HG03025 (cell line): ENCODE data around the gene DNAJB11.

Experiments
- ATAC-seq: cut with Tn5 transposase; IDR thresholded peaks from one replicate; pipeline ENCODE4 v1.9.1; 2021; ENCODE audit warnings: mild to moderate bottlenecking, moderate library complexity; ENCODE audit not compliant: unreplicated experiment, low FRiP score

Gene DNAJB11

DNA sequence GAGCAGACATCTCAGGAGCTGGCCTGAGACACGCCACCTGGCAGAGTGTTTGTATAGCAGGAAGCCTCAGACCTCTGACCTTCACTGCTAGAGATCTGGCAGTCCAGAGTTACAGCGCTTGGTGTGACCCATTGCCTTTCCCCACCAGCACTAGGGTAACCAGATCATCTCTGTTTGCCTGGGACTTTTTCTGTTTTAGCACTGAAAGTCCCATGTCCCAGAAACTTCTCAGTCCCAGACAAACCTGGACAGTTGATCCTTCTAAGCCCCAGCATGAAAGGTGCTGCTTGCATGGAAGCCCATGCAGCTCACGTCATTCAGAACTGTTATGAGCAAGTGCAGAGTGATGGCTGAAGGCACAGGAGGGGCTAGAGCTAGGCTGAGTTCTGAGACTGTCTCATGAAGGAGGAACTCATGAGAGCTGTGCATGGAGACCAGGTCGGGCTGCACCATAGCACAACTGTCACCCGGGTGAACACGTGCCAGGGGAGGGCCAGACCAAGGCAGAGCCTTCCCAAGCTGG is 24.1 kb downstream of the DNAJB11 start:
- ATAC-seq: no peak

DNA sequence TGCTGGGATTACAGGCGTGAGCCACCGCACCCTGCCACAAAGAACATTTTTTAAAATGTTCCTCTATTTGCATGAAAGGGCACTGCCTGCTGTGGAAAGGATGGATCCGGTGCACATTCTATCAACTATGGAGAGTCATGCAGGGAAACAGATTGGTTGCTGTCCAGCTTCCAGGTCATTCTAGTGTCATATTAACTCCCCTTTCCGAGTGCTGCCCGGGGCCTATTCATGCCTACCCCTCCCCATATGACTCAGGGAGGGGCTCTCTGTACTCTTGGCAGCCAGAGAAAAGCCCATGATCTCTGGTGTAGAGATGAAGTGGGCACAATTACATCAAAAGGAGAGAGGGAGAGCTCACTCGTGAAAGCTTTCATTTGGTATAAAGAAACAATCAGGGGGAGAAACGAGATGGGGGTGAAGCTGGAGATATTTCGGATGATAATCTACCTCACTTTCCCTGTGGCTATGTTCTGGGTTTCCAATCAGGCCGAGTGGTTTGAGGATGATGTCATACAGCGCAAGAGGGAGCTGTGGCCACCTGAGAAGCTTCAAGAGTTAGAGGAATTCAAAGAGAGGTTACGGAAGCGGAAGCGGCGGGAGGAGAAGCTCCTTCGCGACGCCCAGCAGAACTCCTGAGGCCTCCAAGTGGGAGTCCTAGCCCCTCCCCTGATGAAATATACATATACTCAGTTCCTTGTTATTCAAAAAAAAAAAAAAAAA is 26.2 kb downstream of the DNAJB11 start:
- no peak for ATAC-seq

DNA sequence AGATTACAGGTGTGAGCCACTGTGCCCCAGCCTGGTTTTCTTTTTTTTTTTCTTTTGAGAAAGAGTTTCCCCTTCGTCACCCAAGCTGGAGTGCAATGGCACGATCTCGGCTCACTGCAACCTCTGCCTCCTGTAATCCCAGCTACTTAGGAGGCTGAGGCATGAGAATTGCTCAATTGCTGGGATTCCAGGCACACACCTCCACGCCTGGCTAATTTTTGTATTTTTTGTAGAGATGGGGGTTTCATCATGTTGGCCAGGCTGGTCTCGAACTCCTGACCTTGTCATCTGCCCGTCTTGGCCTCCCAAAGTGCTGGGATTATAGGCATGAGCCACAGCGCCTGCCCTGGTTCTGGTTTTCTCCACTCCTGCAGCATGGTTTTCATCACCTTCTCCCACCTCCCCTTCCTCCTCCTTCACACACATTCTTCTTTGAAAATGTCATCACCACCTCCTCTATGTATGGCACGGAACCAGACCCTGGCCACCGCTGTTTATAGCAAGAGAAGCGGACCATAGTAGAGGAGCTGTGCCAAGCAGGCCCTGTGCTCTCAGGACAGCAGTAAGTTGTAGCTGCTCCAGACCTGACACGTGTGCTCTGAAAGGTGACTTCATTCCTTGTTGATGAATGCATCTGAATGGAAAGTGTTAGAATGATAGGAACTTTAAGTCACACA is 27.7 kb downstream of the DNAJB11 start:
- ATAC-seq: no peak

DNA sequence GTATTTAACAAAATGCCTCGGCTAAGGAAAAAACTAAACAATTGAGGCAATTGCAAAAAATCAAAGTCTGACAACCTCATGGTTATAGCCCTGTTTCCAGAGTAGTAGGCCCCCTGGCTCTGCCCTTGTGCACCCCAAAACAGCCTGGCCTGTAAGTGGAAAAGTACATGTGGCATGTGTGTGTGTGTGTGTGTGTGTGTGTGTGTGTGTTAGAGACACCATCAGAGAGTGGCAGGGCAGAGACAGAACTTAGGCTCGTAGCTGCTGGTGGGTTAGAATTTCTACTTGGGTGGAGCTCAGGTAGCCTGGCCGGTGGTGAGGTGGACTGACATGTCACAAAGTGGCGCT is 28.2 kb downstream of the DNAJB11 start:
- no peak for ATAC-seq

DNA sequence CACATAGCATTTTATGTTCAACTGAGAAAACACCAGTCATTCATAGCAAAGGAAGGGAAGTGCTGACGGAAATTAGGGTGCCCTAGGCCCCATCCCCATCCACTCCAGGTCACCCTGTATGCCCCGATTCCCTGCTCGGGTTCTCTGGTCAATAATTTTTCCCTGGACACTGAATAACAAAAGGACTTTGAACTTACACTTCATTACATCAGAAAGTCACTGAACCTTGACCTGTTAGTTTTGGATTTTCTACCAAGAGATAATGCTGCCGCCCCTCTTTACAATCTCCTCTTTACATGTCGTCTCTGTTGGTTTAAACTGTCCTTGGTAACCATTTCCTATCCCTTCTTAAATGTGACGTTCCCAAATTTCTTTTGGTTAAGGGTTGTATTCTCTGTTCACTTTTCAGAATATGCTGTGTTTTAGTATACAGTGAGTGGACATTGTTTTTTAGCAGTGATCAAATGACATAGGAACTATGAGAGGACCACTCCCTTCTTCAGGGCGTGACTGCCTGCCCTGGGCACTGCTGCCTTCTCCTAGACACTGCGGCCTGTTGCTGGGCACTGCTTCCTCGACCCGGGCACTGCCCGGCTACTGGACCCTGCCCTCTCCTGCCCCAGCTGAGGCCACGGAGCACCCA is 28.7 kb downstream of the DNAJB11 start:
- ATAC-seq: no peak

DNA sequence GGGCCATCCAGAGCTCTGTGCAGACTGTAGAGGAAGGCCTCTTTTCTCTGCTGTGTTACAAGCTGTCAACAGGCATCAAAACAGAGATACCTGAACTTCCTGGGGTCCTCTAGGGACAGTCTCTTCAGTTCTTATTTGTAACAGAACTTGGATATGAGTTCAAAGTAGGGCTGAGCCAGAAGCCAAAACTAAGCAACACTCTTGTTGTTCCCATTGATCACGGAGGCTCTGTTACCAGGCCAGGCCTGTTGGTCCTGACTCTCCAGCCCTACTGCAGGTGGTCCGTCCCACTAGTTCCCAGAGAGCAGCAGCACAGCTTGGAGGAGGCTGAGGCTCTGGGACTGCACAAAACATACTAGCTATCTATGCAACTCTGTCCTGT is 29.3 kb downstream of the DNAJB11 start:
- ATAC-seq: no peak

DNA sequence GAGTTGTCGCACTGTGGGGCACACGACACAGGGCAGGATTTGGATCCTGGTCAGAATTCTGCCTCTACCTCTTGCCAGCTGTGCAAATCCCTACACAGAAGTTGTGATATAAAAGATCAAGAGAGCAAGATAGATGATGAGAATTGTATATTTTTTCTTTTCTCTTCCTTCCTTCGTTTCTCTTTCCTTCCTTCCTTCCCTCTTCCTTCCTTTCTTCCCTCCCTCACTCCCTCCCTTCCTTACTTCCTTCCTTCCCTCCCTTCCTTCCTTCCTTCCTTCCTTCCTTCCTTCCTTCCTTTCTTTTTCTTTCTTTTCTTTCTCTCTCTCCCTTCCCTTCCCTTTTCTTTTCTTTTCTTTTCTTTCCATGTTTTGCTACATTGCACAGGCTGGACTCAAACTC is 30.4 kb downstream of the DNAJB11 start:
- ATAC-seq: no peak

DNA sequence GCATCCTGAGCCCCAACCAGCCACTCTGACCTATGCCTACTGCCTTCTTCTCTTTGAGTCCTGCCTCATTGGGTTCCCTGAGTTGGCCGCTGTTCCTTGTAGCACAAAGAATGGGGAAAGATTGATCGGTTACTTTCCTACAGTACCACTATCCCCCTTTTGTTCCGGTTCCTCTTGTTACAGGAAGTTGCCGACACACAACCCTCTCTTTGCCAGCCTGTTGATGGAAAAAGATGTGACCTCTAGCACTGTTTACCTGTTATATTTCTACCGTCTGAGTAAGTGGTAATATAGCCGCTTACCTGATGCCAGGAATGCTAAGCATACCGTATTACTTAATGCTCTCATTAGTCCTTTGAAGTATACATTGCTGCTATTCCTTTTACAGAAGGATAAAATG is 32.6 kb downstream of the DNAJB11 start:
- ATAC-seq: no peak

DNA sequence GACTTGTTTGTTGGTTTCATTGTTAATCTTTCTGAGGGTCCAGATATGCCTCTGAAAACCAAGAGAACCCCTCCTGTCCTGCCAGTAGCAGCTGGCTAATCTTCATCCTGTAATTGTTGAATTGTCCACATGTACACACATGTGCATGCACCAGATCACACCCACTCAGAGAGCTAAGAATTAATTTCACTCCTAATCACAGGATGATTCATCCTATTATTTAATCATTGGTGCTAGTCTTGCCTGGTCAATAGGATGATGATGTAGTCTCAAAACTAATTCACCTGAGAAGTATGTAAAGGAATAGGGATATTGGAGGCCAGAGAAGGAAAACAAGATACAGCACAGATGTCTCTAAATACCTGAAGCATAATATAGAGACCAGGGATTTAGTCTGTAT is 34.6 kb downstream of the DNAJB11 start:
- ATAC-seq: no peak

DNA sequence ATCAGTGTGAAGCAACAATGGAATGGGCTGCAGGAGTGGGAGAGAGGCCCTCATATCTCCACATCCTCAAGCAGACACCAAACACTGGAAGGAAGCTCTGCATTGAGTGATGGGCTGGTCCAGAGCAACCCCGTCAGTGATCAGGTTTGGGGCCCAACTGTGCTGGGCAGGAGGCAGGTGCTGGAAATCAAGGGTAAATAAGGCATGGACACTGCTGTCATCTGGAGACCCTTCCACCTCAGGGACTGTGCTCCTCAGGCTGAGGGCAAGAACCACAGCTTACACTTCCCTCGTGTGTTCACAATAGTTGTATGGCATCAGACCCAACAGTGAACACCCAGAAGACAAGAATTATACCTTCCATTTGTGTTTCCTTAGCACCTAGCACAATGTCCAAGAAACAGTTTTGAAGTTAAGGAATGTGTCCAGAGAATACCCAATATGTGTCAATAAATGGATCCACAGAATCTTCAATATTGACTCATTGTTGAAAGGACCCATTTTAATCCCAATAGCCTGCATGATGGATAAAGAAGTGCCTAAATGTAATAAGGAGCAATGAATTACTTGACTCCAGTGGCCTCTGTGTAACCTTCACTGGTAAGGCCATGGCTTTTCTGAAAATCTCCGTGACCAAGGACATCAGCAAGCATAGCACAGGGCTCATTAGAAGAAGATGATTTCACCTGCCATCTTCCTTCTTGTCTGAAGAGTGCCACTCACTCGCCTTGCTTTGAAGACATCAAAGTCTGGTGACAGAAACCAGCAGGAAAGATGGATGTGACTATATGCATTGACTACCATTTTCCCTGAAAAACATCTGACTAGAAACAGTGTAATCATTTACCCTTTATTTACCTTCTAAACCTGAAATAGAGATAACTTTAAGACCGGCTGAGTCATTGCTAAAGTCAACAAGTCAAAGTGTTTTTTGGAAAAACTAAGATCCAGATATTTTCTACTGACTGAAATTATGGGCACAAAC is 35.3 kb downstream of the DNAJB11 start:
- no peak for ATAC-seq

DNA sequence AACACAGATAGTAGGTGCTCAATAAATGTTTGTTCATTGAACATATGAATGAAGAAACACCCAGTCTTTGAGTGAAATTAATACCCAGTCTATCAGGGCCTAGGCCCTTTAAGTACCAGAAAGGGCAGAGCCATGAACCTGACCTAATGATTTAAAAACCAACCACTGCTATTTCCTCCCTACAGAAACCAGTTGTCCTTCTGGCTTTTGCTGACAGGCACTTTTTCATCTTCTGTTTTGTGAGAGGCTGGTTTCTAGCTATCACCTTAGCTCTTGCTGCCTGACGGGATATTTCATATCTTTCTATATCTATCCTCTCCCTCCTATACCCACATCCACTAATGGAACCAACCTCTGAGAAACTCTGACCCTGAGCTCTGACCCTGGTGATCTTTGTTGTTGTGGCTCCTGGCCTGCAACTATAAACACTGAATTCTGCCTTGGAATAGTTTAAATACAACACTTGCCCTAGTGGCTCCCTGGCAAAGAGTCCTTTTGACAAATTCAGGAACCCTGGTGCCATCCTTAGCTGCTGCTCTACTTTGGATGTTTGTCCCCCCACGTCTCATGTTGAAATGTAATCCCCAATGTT is 38.2 kb downstream of the DNAJB11 start:
- no peak for ATAC-seq

DNA sequence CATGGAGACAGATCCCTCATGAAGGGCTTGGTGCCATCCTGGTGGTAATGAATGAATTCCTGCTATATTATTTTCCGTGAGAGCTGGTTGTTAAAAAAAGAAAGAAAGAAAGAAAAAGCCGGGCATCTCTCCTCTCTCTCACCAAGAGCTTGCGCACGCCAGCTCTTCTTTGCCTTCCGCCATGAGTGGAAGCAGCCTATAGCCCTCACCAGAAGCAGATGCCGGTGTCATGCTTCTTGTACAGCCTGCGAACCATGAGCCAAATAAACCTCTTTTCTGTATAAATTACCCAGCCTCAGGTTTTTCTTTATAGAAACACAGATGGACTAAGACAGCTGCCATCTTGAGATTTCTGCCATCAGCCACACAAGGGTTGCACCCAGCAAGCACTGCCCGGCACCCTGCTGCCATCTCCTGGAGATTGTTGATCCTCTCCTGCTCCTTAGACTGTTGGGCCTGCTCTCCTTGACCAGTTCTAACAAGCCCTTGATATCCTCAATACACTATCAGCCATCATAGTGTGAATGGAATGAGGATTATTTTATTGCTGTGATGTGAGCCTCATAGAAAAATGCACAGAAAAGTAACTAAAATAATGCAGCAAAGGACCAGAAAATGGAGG is 38.8 kb downstream of the DNAJB11 start:
- ATAC-seq: no peak

DNA sequence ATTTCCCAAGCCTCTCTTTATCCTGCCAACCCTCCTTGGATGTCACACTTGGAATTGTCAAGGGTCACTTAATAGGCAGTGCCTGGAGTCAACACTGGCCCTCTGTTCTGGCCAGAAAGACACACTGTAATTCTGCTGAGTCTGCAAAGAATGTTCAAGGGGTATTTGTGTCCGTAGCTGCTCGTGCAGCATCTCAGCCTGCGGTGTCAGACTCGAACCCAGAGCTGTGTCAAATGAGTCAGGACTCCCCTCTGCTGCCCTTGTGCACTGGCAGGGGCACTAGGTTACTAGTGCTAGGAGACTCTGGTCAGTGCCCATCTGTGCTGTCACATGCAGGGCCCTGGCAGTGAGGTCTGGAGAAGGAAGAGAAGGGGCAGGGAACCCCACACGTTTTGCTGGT is 41.5 kb downstream of the DNAJB11 start:
- ATAC-seq: no peak

DNA sequence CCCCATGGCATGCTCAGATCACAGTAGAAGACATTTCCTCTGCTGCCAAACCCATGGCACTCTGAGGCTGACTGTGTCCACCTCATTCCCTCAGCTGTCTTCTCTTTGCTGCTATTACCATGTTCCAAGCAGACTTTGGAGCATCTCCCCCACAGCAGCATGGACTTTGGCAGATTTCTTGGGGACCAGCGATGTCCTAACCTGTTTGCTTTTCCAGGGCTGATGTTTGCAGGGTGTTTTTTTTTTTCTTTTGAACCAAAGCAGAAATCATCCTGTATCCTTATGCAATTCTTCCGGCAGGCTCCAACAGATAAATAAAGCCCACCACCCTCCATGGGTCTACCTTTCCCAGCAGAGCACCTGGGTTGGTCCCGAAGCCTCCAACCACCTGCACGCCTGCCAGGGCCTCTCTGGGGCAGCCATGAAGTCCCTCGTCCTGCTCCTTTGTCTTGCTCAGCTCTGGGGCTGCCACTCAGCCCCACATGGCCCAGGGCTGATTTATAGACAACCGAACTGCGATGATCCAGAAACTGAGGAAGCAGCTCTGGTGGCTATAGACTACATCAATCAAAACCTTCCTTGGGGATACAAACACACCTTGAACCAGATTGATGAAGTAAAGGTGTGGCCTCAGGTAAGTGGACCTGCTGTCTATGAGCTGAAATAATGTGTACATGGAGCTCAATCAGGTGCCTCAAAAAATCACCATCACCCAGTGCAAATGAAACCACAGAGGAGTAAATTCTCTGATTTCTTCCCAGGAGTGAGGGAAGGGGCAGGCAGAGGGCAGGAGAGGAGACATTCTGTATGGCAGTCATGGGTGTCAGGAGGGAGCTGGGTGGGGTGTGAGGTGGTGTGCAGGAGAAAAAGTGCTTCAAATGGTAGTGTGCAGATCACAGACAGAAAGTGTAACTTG is 42.5 kb downstream of the DNAJB11 start, which contains the start of gene AHSG:
TSS of gene AHSG (plus strand) at position 340 of the 916 bp plus-strand sequence. CDS start at position 422, 82 bp downstream.
- ATAC-seq: no peak

DNA sequence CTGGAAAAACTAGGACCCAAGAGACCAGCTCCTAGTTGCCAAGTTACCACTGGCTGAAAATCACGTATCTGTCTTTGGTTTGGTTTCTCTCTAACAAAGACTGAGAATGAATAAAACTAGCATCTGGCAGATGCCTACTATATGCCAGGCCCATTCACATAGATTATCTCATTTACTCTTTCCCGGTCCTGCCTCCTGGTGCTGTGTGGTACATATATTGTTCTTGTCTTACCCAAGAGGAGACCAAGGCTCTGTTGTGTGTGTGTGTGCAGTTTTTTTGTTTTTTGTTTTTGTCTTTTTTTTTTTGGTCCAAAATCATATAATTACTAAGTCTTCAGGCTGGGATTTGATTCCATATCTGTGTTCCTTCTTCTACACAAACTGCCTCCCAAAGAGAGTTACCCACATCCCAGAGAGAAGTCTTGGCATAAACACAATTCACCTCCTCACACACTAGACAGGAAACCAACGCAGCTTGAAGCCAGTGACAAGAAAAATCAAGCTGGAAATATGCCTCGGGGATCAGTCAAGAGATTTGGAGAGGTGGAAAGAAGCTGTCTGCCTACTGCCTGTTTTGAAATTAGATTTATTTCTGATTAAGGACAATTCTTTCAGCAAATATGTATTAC is 43.2 kb downstream of the DNAJB11 start:
- ATAC-seq: no peak

DNA sequence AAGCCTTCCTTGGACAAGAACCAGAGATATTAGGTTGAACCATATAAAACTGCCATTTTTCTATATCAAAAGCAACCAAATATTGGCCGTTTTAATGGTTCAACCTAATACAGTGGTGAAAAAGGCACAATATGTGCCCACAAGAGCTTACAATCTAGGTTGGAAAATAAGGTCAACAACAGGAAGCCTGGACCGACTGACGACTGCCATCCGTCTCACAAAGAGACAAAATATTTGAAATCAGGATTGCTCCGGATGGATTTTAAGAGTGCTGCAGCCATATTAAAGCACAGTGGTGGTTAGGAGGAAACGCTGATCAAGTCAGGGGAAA is 43.7 kb downstream of the DNAJB11 start:
- no peak for ATAC-seq

DNA sequence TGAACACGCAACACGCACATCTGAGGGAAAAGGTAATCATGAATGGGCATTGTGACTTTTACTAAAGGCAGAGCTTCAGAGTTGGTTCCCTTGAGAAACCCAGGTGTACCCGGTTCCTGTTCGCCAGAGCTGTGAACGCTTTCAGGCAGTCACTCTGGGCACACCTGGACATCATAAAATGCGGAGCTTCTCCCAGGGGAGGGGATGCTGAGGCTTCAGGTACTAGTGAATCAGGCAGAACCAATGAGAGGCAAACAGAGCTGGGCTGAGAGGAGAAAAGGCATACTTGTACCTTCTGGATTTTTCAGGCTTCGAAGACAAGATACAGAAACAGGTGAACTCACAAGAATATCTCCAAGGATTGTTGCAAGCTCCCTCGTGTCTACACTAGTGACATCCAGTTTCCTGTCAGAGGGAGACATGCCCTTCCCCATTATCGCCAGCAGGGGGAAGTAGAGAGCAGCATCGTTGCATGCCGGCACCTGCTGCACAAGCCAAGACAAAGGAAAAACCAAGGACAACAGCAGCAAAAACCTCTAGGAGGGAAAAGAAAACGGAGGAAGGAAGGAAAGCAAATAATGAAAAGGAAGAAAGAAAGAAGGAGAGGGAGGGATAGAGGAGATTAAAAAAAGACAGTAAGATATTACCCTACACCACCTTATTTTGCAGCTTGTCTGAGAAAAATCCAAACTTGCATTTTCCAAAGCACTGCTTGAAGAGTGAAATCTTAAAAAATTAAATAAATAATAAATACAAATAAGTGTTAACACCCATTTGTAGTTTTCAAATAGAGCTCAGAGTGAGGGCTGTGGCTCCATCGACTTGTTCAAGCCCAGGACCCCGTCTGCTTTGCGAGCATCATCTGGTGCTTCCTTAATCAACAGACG is 44.3 kb downstream of the DNAJB11 start:
- ATAC-seq: no peak
